Liver (tissue), 9 donors: ENCODE data around the gene PRDM1. TPM values are rescaled to one million over a fixed set of nuclear protein-coding genes. Genes with fewer than 3 reads are reported as not detected.

Source experiments
- DNase-seq: peaks from one replicate; pipeline ENCODE4 v3.0.0-alpha.2; 2017; ENCODE audit warnings: low spot score
- H3K27ac ChIP-seq, 2 donors: one replicate each; pipeline ENCODE4 v1.7.0; 2013; ENCODE audit warnings: inconsistent platforms in 2 of 2, low read length in 2 of 2, control low read depth in 1 of 2, low read depth in 1 of 2, mild to moderate bottlenecking in 1 of 2
- H3K27me3 ChIP-seq, 4 donors: one replicate each; pipeline versions ENCODE4 v1.6.1 to v1.7.0; 2013; ENCODE audit warnings: low read length in 3 of 4, inconsistent platforms in 1 of 4, mild to moderate bottlenecking in 1 of 4, moderate library complexity in 1 of 4; ENCODE audit not compliant: control insufficient read depth in 4 of 4, insufficient read depth in 4 of 4
- H3K36me3 ChIP-seq, 4 donors: one replicate each; pipeline versions ENCODE4 v1.6.1 to v1.7.0; 2013; ENCODE audit warnings: low read length in 3 of 4, mild to moderate bottlenecking in 3 of 4, low read depth in 1 of 4, moderate library complexity in 1 of 4; ENCODE audit not compliant: control insufficient read depth in 4 of 4, insufficient read depth in 3 of 4
- H3K4me1 ChIP-seq, 4 donors: one replicate each; pipeline versions ENCODE4 v1.6.1 to v1.7.0; 2013; ENCODE audit warnings: low read length in 3 of 4, mild to moderate bottlenecking in 3 of 4, moderate library complexity in 1 of 4; ENCODE audit not compliant: control insufficient read depth in 4 of 4, insufficient read depth in 4 of 4
- H3K4me3 ChIP-seq, 3 donors: one replicate each; pipeline versions ENCODE4 v1.6.1 to v1.7.0; 2013; ENCODE audit warnings: low read length in 3 of 3, control low read depth in 1 of 3, low read depth in 1 of 3, mild to moderate bottlenecking in 1 of 3
- H3K9ac ChIP-seq, 2 donors: one replicate each; pipeline ENCODE4 v1.7.0; 2013; ENCODE audit warnings: low read length in 2 of 2, mild to moderate bottlenecking in 2 of 2, moderate library complexity in 2 of 2, control low read depth in 1 of 2, low read depth in 1 of 2
- H3K9me3 ChIP-seq, 4 donors: one replicate each; pipeline versions ENCODE4 v1.6.1 to v1.7.0; 2013; ENCODE audit warnings: low read length in 3 of 4; ENCODE audit not compliant: control insufficient read depth in 4 of 4
- FOXA1 ChIP-seq: IDR thresholded peaks from 2 replicates; pipeline ENCODE4 v1.6.1; 2016; ENCODE audit warnings: antibody characterized with exemption
- FOXA2 ChIP-seq: IDR thresholded peaks from 2 replicates; pipeline ENCODE4 v1.6.1; 2016; ENCODE audit warnings: antibody characterized with exemption
- GABPA ChIP-seq, 2 donors: IDR thresholded peaks in 1 of 2; conservative IDR thresholded peaks in 1 of 2; 2 replicates each; pipeline ENCODE4 v1.6.1; 2016; ENCODE audit warnings: antibody characterized with exemption in 2 of 2, mild to moderate bottlenecking in 1 of 2, moderate library complexity in 1 of 2
- HNF4A ChIP-seq, 2 donors: conservative IDR thresholded peaks; 2 replicates each; pipeline ENCODE4 v1.6.1; 2016; ENCODE audit warnings: antibody characterized with exemption in 2 of 2, mild to moderate bottlenecking in 2 of 2
- HNF4G ChIP-seq: IDR thresholded peaks from 2 replicates; pipeline ENCODE4 v1.6.1; 2016; ENCODE audit warnings: antibody characterized with exemption
- RAD21 ChIP-seq, 2 donors: IDR thresholded peaks; 2 replicates each; pipeline ENCODE4 v1.6.1; 2016; ENCODE audit warnings: antibody characterized with exemption in 2 of 2, mild to moderate bottlenecking in 2 of 2
- RXRA ChIP-seq, 2 donors: IDR thresholded peaks; 2 replicates each; pipeline ENCODE4 v1.6.1; 2017 to 2018; ENCODE audit warnings: antibody characterized with exemption in 2 of 2, mild to moderate bottlenecking in 1 of 2
- SP1 ChIP-seq: IDR thresholded peaks from 2 replicates; pipeline ENCODE4 v1.6.1; 2018; ENCODE audit warnings: antibody characterized with exemption, mild to moderate bottlenecking
- TAF1 ChIP-seq: conservative IDR thresholded peaks from 2 replicates; pipeline ENCODE4 v1.6.1; 2016; ENCODE audit warnings: antibody characterized with exemption, mild to moderate bottlenecking
- YY1 ChIP-seq: IDR thresholded peaks from 2 replicates; pipeline ENCODE4 v1.6.1; 2016; ENCODE audit warnings: antibody characterized with exemption, mild to moderate bottlenecking
- WGBS: extraction: QIAGEN DNeasy Blood & Tissue Kit; methylation state at CpG from one replicate; pipeline ENCODE4 v1.1.7; 2013; 5-methylcytosine and 5-hydroxymethylcytosine counted together
- polyA plus RNA-seq, 2 donors: library from polyadenylated mRNA; stranded (reverse) in 1 of 2; unstranded in 1 of 2; fragments of 200-250 nt in 1 of 2; fragments of >200 nt in 1 of 2; fragmentation: Nextera tagmentation in 1 of 2; extraction: Ambion mirVana in 1 of 2; gene quantifications; one replicate each; pipeline versions ENCODE4 v1.2.1 to v1.2.3, GENCODE V29; 2013 to 2015
- total RNA-seq, 2 donors: library from RNA; depleted of rRNA; stranded (reverse); fragments of >200 nt; gene quantifications; one replicate each; pipeline ENCODE4 v1.2.3, GENCODE V29; 2014
- TF ChIP-seq, protein P1 (sequence below): IDR thresholded peaks from 2 replicates; pipeline ENCODE4 v1.6.1; 2016; ENCODE audit warnings: antibody characterized with exemption, mild to moderate bottlenecking
- TF ChIP-seq, protein P2 (sequence below): fragments of 150-350 bp; IDR thresholded peaks from 2 replicates; pipeline ENCODE4 v1.5.1; 2017; ENCODE audit warnings: improper control_type of control experiment, low read depth, low read length; ENCODE audit not compliant: missing input control
- TF ChIP-seq, protein P3 (sequence below): IDR thresholded peaks from 2 replicates; pipeline ENCODE4 v1.6.1; 2016; ENCODE audit warnings: antibody characterized with exemption
- TF ChIP-seq, protein P4 (sequence below): IDR thresholded peaks from 2 replicates; pipeline ENCODE4 v1.6.1; 2016; ENCODE audit warnings: antibody characterized with exemption
- TF ChIP-seq, protein P5 (sequence below): IDR thresholded peaks from 2 replicates; pipeline ENCODE4 v1.6.1; 2016; ENCODE audit warnings: antibody characterized with exemption
- donor health status: healthy.
- donor health status: healthy.
- donor health status: healthy.
- donor health status: healthy.
- donor health status: healthy.

The PRDM1 gene
- total and polyA plus RNA-seq, 4 donors, result 0.37 to 2.8 (median 0.65) TPM

DNA sequence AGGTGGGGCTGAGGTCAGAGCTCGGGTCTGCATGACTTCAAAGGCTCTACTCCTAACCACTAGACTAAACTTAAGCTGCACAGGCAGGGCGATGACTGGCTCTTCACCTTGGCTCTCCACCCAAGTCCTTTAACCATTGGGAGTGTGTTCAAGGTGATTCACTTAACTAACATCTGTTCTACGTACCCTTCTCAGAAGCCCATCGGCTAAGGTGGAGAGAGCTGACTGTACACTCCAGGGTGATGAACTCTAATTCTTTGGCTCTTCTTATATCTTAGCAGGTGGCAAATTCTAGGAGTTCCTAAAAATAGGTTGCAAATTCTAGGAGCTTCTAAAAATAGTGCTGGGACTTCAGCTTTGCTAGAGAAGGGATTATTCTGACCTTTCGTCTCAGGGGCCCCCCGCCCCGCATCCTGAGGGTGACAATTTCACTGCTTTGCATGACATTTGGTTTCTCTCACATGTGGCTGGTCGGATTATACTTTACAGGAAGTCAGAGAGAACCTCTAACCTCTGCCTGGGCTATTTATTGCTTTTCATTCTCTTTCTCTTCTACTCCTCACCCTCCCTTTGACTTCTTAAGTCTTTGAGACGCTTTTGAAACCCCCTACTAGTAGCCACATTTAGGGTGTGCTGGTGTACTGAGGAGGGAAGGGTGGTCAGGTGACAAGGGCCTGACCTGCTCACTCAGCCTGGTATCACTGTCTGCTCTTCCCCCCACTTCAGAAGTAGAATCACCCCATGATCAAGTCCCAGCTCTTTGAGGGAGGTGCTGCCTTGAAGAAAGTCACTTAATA, 55.5 kb downstream of the PRDM1 start:
- 79% methylated on average over 9 of the region's 9 CpGs for WGBS
- TF ChIP-seq SP1 (no peak), FOXA2 (no peak), GABPA (IDR thresholded peaks at IDR 0.05 in 1 of 2, conservative IDR thresholded peaks at IDR 0.05 in 1 of 2) (no peak), FOXA1 (no peak), HNF4G (no peak), HNF4A (conservative IDR thresholded peaks at IDR 0.05) (no peak), TAF1 (no peak), RAD21 (IDR thresholded peaks at IDR 0.05) (no peak), YY1 (no peak)
- TF ChIP-seq, protein P1, sequence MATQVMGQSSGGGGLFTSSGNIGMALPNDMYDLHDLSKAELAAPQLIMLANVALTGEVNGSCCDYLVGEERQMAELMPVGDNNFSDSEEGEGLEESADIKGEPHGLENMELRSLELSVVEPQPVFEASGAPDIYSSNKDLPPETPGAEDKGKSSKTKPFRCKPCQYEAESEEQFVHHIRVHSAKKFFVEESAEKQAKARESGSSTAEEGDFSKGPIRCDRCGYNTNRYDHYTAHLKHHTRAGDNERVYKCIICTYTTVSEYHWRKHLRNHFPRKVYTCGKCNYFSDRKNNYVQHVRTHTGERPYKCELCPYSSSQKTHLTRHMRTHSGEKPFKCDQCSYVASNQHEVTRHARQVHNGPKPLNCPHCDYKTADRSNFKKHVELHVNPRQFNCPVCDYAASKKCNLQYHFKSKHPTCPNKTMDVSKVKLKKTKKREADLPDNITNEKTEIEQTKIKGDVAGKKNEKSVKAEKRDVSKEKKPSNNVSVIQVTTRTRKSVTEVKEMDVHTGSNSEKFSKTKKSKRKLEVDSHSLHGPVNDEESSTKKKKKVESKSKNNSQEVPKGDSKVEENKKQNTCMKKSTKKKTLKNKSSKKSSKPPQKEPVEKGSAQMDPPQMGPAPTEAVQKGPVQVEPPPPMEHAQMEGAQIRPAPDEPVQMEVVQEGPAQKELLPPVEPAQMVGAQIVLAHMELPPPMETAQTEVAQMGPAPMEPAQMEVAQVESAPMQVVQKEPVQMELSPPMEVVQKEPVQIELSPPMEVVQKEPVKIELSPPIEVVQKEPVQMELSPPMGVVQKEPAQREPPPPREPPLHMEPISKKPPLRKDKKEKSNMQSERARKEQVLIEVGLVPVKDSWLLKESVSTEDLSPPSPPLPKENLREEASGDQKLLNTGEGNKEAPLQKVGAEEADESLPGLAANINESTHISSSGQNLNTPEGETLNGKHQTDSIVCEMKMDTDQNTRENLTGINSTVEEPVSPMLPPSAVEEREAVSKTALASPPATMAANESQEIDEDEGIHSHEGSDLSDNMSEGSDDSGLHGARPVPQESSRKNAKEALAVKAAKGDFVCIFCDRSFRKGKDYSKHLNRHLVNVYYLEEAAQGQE, result no peak
- TF ChIP-seq, protein P2, sequence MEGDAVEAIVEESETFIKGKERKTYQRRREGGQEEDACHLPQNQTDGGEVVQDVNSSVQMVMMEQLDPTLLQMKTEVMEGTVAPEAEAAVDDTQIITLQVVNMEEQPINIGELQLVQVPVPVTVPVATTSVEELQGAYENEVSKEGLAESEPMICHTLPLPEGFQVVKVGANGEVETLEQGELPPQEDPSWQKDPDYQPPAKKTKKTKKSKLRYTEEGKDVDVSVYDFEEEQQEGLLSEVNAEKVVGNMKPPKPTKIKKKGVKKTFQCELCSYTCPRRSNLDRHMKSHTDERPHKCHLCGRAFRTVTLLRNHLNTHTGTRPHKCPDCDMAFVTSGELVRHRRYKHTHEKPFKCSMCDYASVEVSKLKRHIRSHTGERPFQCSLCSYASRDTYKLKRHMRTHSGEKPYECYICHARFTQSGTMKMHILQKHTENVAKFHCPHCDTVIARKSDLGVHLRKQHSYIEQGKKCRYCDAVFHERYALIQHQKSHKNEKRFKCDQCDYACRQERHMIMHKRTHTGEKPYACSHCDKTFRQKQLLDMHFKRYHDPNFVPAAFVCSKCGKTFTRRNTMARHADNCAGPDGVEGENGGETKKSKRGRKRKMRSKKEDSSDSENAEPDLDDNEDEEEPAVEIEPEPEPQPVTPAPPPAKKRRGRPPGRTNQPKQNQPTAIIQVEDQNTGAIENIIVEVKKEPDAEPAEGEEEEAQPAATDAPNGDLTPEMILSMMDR, result no peak
- TF ChIP-seq, protein P3, sequence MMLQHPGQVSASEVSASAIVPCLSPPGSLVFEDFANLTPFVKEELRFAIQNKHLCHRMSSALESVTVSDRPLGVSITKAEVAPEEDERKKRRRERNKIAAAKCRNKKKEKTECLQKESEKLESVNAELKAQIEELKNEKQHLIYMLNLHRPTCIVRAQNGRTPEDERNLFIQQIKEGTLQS, result no peak
- DNase-seq, result no peak
- H3K27ac ChIP-seq, result no peak overlapping the region
- H3K9me3 ChIP-seq, result no peaks in the 10 kb centered on the region
- H3K27me3 ChIP-seq, result peaks cover 0 to 6% (median 0%) of the 10 kb centered on the region in 4 donors
- no peak overlapping the region for H3K4me3 ChIP-seq
- H3K36me3 ChIP-seq, result peaks cover 0 to 1% (median 0%) of the 10 kb centered on the region in 4 donors
- no peak overlapping the region for H3K9ac ChIP-seq
- no peaks in the 10 kb centered on the region for H3K4me1 ChIP-seq

DNA sequence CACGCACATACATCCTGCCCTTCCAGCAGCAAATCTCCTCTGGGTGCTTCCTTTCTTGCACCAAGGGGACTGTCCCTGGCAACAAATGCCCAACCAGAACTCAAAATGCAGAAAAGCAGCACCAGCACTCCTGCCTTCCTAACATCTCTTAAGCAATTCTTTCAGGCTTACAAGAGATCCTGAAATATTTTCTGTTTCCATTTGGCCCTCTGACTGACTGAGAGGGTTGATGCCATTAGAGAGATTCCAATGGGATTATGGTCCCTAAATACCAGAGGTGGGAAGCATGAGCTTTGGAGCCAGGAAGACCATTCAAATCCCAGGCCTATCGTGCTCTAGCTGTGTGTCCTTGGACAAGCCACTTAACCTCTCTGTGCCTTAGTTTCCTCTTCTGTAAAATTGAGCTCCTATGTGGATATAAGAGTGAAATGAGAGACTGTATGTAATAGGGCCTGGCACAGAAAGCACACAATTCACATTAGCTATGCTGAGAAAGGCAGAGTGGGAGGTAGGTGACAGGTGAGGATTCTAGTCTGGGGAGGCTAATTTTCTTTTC, 56.8 kb downstream of the PRDM1 start:
- TF ChIP-seq HNF4A (conservative IDR thresholded peaks at IDR 0.05) (no peak), GABPA (IDR thresholded peaks at IDR 0.05 in 1 of 2, conservative IDR thresholded peaks at IDR 0.05 in 1 of 2) (no peak), TAF1 (no peak), FOXA2 (no peak), RXRA (IDR thresholded peaks at IDR 0.05) (no peak), YY1 (no peak)
- TF ChIP-seq, protein P4, sequence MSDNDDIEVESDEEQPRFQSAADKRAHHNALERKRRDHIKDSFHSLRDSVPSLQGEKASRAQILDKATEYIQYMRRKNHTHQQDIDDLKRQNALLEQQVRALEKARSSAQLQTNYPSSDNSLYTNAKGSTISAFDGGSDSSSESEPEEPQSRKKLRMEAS, result no peak
- TF ChIP-seq, protein P5, sequence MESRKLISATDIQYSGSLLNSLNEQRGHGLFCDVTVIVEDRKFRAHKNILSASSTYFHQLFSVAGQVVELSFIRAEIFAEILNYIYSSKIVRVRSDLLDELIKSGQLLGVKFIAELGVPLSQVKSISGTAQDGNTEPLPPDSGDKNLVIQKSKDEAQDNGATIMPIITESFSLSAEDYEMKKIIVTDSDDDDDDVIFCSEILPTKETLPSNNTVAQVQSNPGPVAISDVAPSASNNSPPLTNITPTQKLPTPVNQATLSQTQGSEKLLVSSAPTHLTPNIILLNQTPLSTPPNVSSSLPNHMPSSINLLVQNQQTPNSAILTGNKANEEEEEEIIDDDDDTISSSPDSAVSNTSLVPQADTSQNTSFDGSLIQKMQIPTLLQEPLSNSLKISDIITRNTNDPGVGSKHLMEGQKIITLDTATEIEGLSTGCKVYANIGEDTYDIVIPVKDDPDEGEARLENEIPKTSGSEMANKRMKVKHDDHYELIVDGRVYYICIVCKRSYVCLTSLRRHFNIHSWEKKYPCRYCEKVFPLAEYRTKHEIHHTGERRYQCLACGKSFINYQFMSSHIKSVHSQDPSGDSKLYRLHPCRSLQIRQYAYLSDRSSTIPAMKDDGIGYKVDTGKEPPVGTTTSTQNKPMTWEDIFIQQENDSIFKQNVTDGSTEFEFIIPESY, result no peak
- 71% methylated on average over 2 of the region's 2 CpGs for WGBS
- no peak overlapping the region for H3K27ac ChIP-seq

More for the DNA sequence above, 56.8 kb downstream of the PRDM1 start:
- no peaks in the 10 kb centered on the region for H3K4me1 ChIP-seq
- no peak for DNase-seq
- H3K4me3 ChIP-seq, result no peak overlapping the region
- H3K9ac ChIP-seq, result no peak overlapping the region
- peaks cover 0 to 6% (median 0%) of the 10 kb centered on the region in 4 donors for H3K27me3 ChIP-seq
- no peaks in the 10 kb centered on the region for H3K9me3 ChIP-seq
- H3K36me3 ChIP-seq, result peaks cover 0 to 1% (median 0%) of the 10 kb centered on the region in 4 donors
